Transverse colon (tissue), 4 donors: ENCODE data around the gene BIVM. TPM values are rescaled to one million over a fixed set of nuclear protein-coding genes. Genes with fewer than 3 reads are reported as not detected.
A peak's percentile ranks its signal among the peaks of the same experiment; 100 is the strongest.

Source experiments
- DNase-seq: peaks from one replicate; pipeline ENCODE4 v3.0.0-alpha.2; 2019
- H3K27ac ChIP-seq, 4 donors: fragments of 200-600 bp; sonication (generic); 2 replicates each; pipeline ENCODE4 v1.5.1; 2016 to 2018; ENCODE audit warnings: inconsistent platforms in 4 of 4
- H3K27me3 ChIP-seq: fragments of 200-600 bp; sonication (generic); 2 replicates; pipeline ENCODE4 v1.5.1; 2017; ENCODE audit warnings: inconsistent platforms
- H3K36me3 ChIP-seq, 4 donors: fragments of 200-600 bp; sonication (generic); 2 replicates each; pipeline ENCODE4 v1.5.1; 2017 to 2019; ENCODE audit warnings: inconsistent platforms in 4 of 4
- H3K4me1 ChIP-seq, 4 donors: fragments of 200-600 bp; sonication (generic); 2 replicates each; pipeline ENCODE4 v1.5.1; 2017 to 2020; ENCODE audit warnings: inconsistent platforms in 4 of 4
- H3K4me3 ChIP-seq, 4 donors: fragments of 200-600 bp; sonication (generic); 1 replicate in 1 of 4; 2 replicates in 3 of 4; pipeline versions ENCODE4 v1.5.1 to v1.6.1; 2017 to 2019; ENCODE audit warnings: inconsistent platforms in 4 of 4
- H3K9me3 ChIP-seq, 2 donors: fragments of 200-600 bp; sonication (generic); 2 replicates each; pipeline ENCODE4 v1.5.1; 2017 to 2019; ENCODE audit warnings: inconsistent platforms in 2 of 2
- CTCF ChIP-seq, 5 experiments: fragments of 200-600 bp in 3 of 5; fragments of 450-650 bp in 2 of 5; sonication (generic) in 3 of 5; IDR thresholded peaks; 1 replicate in 2 of 5; 2 replicates in 3 of 5; pipeline ENCODE4 v1.5.1; 2016 to 2017; ENCODE audit warnings: antibody characterized with exemption in 5 of 5, inconsistent platforms in 3 of 5, mild to moderate bottlenecking in 2 of 5, moderate library complexity in 1 of 5
- EP300 ChIP-seq: sonication (generic); formaldehyde crosslinking; IDR thresholded peaks from one replicate; pipeline ENCODE4 v1.6.1; 2017; ENCODE audit warnings: antibody characterized with exemption, low read depth
- POLR2A ChIP-seq: fragments of 450-650 bp; IDR thresholded peaks from one replicate; pipeline ENCODE4 v1.6.1; 2016; ENCODE audit warnings: antibody characterized with exemption, mild to moderate bottlenecking, moderate library complexity
- POLR2AphosphoS5 ChIP-seq, 3 donors: sonication (generic); formaldehyde crosslinking; IDR thresholded peaks; one replicate each; pipeline ENCODE4 v1.6.1; 2016; ENCODE audit warnings: antibody characterized with exemption in 3 of 3
- WGBS, 2 donors: methylation state at CpG; one replicate each; pipeline ENCODE4 v1.1.5; 2018; ENCODE audit warnings: low coverage in 1 of 2; 5-methylcytosine and 5-hydroxymethylcytosine counted together
- in situ Hi-C, 4 donors: fragments of 200-750 bp; cut with MboI; loops; one replicate each; pipeline versions ENCODE4 v1.15.0 to v1.15.1; 2017; ENCODE audit warnings: low sequenced_read_pairs in 3 of 4, low pct_ligation_motif_present in 1 of 4, low pct_unique_long_range_greater_than_20kb in 1 of 4
- intact Hi-C: fragments of 100-400 bp; cut with DNase I; formaldehyde crosslinking; loops from one replicate; pipeline ENCODE4 v1.15.1; 2023; ENCODE audit warnings: low total_unique reads
- total RNA-seq, 4 donors: library from RNA; depleted of rRNA; stranded (reverse); fragments of >200 nt; gene quantifications; one replicate each; pipeline ENCODE4 v1.1.0, GENCODE V29; 2016

BIVM gene
- total RNA-seq, 4 donors from 2014 or later, result 3.0 to 31.4 (median 23.9) TPM

GRCh38 chr13:102845289-102845629 is 46.3 kb downstream of the BIVM start:
- Histone ChIP-seq H3K4me1 (peaks cover 7 to 31% (median 17%) of the 10 kb centered on the region in 4 donors), H3K9me3 (no peaks in the 10 kb centered on the region), H3K4me3 (peak overlapping the region; percentile 69 to 94 (median 82)), H3K27ac (peak overlapping the region; percentile 96 to 100 (median 100)), H3K27me3 (no peaks in the 10 kb centered on the region), H3K36me3 (no peaks in the 10 kb centered on the region)
- 2 to 11% methylated on average over 6 to 13 of the region's 13 CpGs for WGBS, 2 donors
- intact Hi-C loops (loop anchor here (5.0 kb wide), 2 partner anchors 43 to 248 kb away; partner anchors contain the start of gene TPP2), in situ Hi-C loops (loop anchor here in 2 of 4 donors (5.0 to 10.0 kb wide), 2 partner anchors 248 to 260 kb away; partner anchors contain the start of gene TPP2 (in 1 of the 2))
- no peak for DNase-seq
- TF ChIP-seq POLR2A (no peak), EP300 (no peak), POLR2AphosphoS5 (IDR thresholded peaks at IDR 0.05) (no peak), CTCF (IDR thresholded peaks at IDR 0.05) (no peak)

DNA sequence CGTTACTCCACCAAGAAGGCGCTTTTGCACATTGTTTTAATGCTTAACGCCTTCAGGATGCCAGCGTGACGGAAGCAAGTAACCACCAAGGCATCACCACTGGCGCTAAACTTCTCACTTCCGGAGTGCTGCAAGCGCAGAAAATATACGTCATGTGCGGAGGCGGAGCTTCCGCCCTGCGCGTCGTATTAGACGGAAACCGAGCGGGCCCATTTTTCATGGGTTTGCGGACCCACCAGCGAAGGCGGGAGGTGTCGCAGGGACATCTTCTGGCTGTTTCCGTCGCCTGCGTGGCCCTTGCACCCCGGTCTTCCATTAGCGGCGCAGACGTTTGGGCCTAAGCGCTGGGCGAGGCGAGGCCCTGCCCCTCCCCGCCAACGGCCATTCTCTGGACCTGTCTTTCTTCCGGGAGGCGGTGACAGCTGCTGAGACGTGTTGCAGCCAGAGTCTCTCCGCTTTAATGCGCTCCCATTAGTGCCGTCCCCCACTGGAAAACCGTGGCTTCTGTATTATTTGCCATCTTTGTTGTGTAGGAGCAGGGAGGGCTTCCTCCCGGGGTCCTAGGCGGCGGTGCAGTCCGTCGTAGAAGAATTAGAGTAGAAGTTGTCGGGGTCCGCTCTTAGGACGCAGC is 46.8 kb downstream of the BIVM start, which contains the start of gene ERCC5:
Gene ERCC5 (plus strand): TSS at position 403 of the 631 bp plus-strand sequence. CDS start 235 bp downstream, outside the sequence.
- 0 to 1% methylated on average over 2 to 49 of the region's 49 CpGs for WGBS, 2 donors
- TF ChIP-seq EP300 (peak; percentile 71), CTCF (IDR thresholded peaks at IDR 0.05) (no peak), POLR2A (peak; percentile 92), POLR2AphosphoS5 (IDR thresholded peaks at IDR 0.05) (peak; percentile 91 to 96 (median 94))
- intact Hi-C loops, result loop anchor here (5.0 kb wide), 2 partner anchors 43 to 248 kb away; partner anchors contain the start of gene TPP2
- H3K27ac ChIP-seq, result peak within 1 kb of the TSS; percentile 96 to 100 (median 100)
- in situ Hi-C loops, result loop anchor here in 2 of 4 donors (5.0 to 10.0 kb wide), 2 partner anchors 248 to 261 kb away; partner anchors contain the start of gene TPP2 (in 1 of the 2)
- no peaks in the 10 kb centered on the region for H3K36me3 ChIP-seq
- peak within 1 kb of the TSS; percentile 69 to 94 (median 82) for H3K4me3 ChIP-seq
- no peaks in the 10 kb centered on the region for H3K9me3 ChIP-seq
- H3K4me1 ChIP-seq, result peaks cover 7 to 31% (median 17%) of the 10 kb centered on the region in 4 donors
- DNase-seq, result peak; percentile 96
- no peaks in the 10 kb centered on the region for H3K27me3 ChIP-seq

GRCh38 chr13:102846261-102847015 is 47.5 kb downstream of the BIVM start:
- Histone ChIP-seq H3K9me3 (no peaks in the 10 kb centered on the region), H3K27ac (peak overlapping the region; percentile 96 to 100 (median 100)), H3K4me3 (peak overlapping the region; percentile 69 to 94 (median 82)), H3K36me3 (no peaks in the 10 kb centered on the region), H3K4me1 (peaks cover 7 to 31% (median 17%) of the 10 kb centered on the region in 4 donors), H3K27me3 (no peaks in the 10 kb centered on the region)
- intact Hi-C loops, result loop anchor here (5.0 kb wide), 2 partner anchors 44 to 249 kb away; partner anchors contain the start of gene TPP2
- 0 to 1% methylated on average over 16 to 31 of the region's 31 CpGs for WGBS, 2 donors
- in situ Hi-C loops, result loop anchor here in 2 of 4 donors (5.0 to 10.0 kb wide), 2 partner anchors 249 to 262 kb away; partner anchors contain the start of gene TPP2 (in 1 of the 2)
- TF ChIP-seq CTCF (IDR thresholded peaks at IDR 0.05), result no peak
- no peak for TF ChIP-seq EP300
- no peak for TF ChIP-seq POLR2A
- peak; percentile 3 to 37 (median 18) for TF ChIP-seq POLR2AphosphoS5 (IDR thresholded peaks at IDR 0.05)
- DNase-seq, result peak; percentile 60
